Heart left ventricle (tissue), 13 donors: ENCODE data around the gene IDUA.

Experiments
- POLR2A ChIP-seq, 2 donors: fragments of 450-650 bp; IDR thresholded peaks; one replicate each; pipeline ENCODE4 v1.6.1; 2017; ENCODE audit warnings: antibody characterized with exemption in 2 of 2, mild to moderate bottlenecking in 2 of 2, moderate library complexity in 2 of 2
- TF ChIP-seq, protein P1 (sequence below), 12 donors: fragments of 200-600 bp; sonication (generic) in 4 of 12; IDR thresholded peaks; one replicate each; pipeline versions ENCODE4 v1.5.0 to v1.8.0; 2018 to 2022; ENCODE audit warnings: antibody characterized with exemption in 12 of 12, mild to moderate bottlenecking in 5 of 12
- donor health status: ischemic (EF 13 %, LVEDD 7.1; RV severe dilation, severe dysfunction).
- donor health status: DM: no; HTN: yes; CAD: no.
- donor health status: DM: no; HTN: no; CAD: no.
- donor health status: ischemic (EF 25% LVEDD 6.9; RV normal size, moderate dysfunction).
- donor health status: ischemic (EF 25% LVEDD 5.7; RV mildly dilated, moderate dysfunction).
- donor health status: ischemic (EF 35%, LVEDD 5.7; RV mildly dilated, moderate dysfunction).
- donor health status: nonischemic (EF 11% LVEDD 7.7; RV severe dilation, severe dysfunction).
- donor health status: DM: yes; HTN: yes; CAD: no.
- donor health status: PGD.
- donor health status: ischemic (EF 29% LVEDD 5.4; RV normal size, mild dysfunction).
- donor health status: nonischemic (EF 23%, LVEDD 6.1; RV moderate dilation, normal function).

DNA sequence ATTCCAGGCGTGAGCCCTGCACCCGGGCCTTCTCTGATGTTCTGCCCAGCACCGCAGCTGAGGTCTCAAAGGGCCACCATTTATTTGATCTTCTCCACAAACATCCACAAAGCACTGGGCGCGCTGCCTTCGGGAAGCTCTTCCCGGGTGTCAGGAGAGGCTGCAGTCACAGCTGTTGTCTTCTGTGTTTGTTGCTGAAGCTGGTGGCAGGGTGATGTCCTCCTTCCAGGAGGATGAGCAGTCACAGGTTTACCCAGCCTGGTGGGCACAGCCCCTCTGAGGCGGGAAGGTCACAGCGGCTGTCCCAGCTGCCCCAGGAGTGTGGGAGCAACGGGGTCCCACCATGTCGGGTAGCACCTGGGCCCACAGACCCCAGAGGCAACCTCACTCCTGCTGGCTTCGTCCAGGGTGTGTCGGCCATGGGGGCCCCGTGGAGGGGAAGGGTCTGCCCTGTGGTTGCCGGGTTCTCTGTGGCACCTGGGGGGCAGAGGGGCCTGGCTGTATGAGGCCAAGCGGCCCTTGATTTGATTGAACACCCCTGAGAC, 52.2 kb downstream of the IDUA start:
- TF ChIP-seq POLR2A (IDR thresholded peaks at IDR 0.05): no peak
- TF ChIP-seq, protein P1, sequence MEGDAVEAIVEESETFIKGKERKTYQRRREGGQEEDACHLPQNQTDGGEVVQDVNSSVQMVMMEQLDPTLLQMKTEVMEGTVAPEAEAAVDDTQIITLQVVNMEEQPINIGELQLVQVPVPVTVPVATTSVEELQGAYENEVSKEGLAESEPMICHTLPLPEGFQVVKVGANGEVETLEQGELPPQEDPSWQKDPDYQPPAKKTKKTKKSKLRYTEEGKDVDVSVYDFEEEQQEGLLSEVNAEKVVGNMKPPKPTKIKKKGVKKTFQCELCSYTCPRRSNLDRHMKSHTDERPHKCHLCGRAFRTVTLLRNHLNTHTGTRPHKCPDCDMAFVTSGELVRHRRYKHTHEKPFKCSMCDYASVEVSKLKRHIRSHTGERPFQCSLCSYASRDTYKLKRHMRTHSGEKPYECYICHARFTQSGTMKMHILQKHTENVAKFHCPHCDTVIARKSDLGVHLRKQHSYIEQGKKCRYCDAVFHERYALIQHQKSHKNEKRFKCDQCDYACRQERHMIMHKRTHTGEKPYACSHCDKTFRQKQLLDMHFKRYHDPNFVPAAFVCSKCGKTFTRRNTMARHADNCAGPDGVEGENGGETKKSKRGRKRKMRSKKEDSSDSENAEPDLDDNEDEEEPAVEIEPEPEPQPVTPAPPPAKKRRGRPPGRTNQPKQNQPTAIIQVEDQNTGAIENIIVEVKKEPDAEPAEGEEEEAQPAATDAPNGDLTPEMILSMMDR (IDR thresholded peaks at IDR 0.05): no peak
